Activated CD8-positive, alpha-beta memory T cell treated with anti-CD3 and anti-CD28 coated beads for 4 hours (primary cell): ENCODE results near the gene GABARAP.
A peak's percentile ranks its signal among the peaks of the same experiment; 100 is the strongest.

ENCODE experiments used
- DNase-seq, 2 donors: peaks; one replicate each; pipeline ENCODE4 v3.0.0-alpha.2; 2020; ENCODE audit warnings: low read depth in 2 of 2

The GABARAP gene

DNA sequence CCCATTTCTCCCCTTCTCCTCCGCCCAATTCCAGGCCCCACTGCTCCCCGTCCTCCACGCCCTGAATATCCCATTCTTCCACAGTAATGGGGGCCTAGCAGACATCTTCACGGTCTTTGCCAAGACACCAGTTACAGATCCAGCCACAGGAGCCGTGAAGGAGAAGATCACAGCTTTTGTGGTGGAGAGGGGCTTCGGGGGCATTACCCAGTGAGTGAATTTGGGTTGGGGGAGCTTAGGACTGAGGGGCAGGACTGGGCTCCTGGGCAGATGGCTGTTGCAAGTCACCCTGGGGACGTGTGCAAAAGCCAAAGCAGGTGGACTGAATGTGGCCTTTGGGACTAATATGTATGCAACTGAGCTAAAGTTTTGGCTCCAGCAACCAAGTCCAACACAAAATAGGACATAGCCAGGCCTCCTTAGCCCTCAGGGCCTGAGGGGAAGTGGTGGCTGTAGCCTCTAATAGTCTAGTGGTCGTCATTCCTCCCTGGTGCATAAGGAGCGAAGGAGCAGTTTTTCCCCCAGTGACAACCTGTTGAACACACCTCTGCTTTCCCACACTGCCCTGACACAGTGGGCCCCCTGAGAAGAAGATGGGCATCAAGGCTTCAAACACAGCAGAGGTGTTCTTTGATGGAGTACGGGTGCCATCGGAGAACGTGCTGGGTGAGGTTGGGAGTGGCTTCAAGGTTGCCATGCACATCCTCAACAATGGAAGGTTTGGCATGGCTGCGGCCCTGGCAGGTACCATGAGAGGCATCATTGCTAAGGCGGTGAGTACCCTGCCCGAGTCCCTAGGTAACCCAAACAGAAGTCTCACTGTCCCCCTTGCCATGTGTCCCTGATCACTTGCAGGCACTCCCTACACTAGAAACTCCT, 19.9 kb downstream of the GABARAP start:
- DNase-seq, result no peak

DNA sequence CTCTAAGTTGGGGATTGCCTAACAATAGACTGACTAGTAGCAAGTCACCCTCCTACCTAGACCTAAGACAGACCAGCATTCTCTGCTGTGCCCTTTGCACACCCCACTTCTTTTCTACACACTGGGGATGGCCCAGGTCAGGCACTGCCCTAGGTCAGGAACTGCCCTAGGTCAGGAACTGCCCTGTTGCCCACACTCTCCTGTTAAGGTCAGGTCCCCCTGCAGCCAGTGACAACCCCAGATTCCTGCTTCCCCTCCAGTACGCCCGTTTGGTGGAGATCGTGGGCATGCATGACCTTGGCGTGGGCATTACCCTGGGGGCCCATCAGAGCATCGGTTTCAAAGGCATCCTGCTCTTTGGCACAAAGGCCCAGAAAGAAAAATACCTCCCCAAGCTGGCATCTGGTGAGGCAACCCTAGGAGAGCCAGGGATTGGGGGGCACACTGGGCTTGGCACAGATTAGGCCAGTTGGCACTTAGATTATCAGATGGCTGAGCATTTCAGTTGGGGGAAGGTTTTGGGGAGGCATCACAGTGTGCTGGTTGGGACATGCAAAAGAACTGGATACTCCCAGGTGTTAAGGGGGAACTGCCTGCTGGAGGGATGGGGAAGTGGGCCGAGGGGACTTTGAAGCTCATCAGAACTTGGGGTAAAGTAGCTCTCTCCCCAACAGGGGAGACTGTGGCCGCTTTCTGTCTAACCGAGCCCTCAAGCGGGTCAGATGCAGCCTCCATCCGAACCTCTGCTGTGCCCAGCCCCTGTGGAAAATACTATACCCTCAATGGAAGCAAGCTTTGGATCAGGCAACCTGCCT, 20.8 kb downstream of the GABARAP start:
- no peak for DNase-seq

DNA sequence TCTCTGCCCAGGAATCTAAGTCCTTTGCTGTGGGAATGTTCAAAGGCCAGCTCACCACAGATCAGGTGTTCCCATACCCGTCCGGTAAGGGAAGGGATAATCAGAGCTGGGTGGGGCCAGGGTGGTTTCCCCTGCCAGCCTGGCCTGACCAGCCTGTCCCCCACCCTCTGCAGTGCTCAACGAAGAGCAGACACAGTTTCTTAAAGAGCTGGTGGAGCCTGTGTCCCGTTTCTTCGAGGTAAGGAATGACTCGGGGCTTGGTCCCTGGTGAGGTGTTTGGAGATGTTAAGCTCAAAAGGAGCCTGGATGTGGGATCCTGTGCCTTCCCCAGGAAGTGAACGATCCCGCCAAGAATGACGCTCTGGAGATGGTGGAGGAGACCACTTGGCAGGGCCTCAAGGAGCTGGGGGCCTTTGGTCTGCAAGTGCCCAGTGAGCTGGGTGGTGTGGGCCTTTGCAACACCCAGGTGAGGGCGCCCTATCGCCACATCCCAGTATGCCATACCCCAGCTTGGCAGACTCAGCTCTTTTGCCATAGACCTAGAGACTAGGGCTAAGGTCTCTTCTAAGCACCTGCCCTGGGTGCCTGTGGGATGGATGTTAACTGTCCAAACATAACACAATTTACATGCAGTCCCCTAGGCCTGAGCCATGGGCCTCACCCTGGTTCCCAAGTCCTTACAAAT, 21.5 kb downstream of the GABARAP start:
- DNase-seq, result peak in 1 of 2 donors; percentile 33

DNA sequence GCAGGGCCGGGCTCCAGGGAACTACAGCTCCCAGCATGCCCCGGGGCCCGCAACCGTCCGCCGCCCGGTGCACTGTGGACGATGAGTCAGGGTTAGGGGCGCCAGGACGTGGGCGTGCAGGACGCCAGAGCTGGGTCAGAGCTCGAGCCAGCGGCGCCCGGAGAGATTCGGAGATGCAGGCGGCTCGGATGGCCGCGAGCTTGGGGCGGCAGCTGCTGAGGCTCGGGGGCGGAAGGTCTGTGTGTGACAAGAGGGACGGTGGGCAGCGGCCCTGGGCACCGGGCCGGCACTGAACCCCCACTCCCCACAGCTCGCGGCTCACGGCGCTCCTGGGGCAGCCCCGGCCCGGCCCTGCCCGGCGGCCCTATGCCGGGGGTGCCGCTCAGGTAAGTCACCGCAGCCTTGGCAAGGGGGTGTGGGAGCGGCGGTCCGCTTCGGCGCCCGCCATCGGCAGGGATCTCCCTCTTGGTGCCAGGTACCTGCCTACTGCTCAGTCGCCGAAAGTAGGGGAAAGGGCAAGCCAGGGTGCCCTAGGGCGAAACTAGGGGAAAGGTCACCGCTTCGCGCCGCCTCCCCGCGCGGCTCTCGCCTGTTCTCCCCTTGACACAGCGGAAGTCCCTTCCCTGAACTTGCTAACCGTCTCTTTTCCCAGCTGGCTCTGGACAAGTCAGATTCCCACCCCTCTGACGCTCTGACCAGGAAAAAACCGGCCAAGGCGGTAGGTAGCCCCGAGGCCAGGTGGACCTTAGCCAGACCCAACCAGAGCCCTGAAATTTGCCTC, 22.2 kb downstream of the GABARAP start, which contains the start of the genes ACADVL and DLG4:
TSS of gene ACADVL (plus strand) at position 127 of the 781 bp plus-strand sequence. CDS start at position 174, 47 bp downstream.
TSS of gene DLG4 (minus strand) at position 25 of the 781 bp plus-strand sequence.
- DNase-seq, result peak; percentile 54 to 65

DNA sequence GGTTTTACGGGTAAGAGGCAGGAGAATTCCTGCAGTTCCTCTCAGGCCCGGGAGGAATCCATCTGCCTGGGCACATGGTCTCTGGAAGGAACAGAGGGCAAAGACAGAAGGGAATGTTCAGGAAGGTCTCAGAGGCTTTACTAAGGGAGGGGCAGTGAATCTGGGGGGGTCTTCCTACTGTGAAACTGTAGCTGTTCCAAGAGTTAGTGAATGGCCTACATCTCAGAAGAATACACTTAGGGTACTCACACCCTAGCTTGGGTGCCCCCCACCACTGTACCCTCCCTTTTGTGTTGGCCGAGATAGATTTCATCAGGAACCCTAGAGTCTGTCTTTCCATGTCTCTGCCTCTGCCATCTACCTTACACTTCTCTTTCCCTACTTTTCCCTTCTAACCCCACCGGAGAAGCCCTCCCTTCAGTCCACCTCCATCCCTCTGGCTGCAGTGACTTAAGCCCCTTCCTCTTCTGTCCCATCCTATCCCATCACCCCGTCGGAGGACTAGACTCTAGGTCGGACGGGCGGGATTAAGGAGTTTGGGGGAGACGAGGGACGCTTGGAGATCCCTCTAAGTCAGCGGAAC, 22.9 kb downstream of the GABARAP start:
- no peak for DNase-seq

DNA sequence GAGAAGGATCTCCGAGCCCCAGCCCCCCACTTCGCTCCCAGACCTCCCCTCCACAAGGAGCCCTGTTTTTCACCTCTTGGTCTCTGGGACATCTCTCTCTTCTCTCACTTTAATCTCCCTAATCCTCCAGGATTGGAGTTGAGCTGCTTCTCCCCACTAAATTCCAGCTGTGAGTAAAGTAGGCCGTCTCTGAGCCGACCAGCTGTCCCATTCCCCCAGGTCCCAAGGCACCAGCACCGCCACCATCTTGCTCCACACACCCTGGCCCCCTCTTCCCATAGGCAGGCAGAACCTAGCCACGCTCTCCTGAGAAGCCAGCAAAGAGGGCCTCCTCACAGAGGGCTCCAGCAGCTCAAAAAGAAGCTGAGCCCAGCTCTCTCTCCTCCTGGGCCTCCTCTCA, 23.5 kb downstream of the GABARAP start:
- no peak for DNase-seq

DNA sequence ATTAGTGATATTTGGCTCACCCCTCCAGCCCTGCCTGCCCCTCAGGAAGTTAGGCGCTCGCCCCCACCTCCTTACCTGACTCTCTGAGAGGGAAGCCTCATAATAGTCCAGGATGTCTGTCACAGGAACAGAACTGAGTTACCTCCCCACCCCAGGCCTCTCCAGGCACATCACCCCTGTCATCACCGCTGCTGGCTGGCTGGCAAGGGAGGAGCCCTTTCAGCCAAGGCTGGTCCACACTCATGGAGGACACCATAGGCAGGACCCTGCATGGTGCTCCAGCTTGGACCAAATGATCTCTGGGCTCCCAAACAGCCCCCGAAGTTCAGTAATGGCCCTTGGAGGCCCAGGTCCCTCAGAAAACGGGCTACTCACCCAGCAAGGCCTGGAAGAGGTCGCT, 24.1 kb downstream of the GABARAP start:
- DNase-seq, result no peak

DNA sequence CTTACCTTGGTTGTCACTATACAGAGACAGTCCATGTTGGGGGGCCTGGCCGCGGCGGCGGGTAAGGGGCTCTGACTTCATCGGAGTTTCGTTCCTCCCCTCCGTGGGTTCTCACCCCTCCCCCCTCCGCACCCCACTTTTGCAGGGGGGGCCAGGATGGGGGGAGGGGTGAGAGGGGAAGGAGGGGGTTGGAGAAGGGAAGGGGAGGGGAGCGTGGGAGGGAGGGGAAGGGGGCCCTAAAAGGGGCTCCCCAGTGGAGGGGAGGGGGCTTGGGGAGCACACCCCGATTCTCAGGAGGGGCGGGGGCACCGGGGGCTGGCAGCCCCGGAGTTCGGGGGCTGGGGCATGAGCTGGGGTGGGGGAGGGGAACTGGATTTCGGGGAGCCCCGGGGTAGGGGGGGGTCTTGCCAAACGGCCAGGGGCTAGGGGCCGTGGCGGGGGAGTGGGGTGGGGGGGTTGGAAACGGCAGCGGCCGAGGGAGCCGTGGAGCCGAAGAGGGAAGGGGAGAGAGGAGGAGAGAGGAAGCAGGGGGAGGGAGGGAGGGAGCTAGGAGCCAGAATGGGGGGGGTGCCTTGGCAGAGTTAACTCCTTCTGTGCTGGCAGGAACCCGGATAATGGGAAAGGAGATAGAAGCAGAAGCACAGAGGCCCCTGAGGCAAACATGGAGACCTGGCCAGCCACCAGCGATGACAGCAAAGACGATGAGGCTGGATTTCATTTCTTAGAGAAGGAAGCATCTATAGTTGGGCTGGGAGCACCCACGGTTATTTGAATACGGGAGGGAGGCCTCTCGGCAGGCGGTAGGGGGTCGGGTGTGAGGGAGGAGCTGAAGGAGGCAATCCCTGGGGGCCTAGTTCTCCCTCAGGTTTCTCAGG, 24.9 kb downstream of the GABARAP start:
- no peak for DNase-seq

DNA sequence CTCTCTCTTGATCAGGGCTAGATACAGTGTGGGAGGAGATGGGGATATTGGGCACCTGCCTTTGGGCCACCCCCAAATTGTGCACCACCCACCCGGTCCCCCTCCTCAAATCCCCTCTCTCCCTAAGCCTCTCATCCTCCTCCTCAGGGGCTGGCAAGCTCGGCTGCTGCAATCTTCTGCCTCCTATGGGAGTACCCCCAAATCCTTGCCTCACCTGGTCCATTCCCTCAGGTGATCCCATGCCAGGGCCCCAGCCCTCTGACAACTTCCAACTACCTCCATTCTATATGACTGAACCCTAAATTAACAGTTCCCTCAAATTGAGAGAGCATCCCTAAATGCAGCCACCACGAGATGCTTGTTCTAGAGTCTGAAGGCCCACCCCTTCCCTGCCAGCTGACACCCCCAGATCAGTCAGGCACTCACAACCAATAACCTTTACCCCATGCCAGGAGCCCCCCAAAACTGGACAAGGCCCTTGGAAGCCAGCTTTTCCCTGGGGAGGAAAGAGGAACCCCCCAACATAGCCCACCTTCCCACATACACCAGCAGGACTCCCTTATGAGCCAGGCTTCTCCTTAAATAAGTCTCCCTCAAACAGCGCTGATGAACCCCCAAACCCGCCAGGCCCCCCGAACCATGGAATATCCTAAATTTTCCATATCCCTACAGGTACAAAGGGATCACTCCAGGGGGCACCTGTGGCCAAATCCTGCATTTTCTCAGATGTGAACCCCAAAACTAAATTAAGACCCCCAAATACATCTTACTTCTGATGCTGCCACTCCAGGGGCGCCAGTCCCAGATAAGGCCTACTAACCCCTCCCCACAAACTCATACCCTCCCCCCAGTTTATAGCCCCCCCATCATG, 25.8 kb downstream of the GABARAP start:
- no peak for DNase-seq

DNA sequence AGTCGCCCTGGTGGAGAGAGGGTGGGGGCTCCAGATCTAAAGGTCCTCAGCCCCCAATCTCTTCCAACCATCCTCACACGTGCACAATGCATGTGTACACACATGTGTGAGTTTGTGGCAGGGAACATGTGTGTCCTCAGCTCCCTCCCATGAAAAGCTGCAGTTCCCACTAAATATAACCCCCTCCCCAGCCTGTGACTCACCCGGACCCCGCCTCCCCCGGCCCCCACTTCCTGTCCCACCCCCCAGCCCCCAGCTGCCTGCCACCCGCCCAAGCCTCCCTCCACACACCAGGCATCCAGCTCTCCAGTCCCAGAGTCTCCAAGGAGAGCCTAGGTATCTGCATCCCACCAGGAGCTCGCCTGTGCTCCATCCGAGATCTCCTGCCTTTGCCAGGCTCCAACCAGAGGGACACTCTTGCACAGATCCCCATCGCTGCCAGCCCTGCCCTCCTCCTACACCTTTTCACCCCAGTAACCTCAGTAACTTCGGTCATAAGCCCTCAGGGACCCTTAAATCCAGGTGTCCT, 26.5 kb downstream of the GABARAP start:
- DNase-seq, result no peak

DNA sequence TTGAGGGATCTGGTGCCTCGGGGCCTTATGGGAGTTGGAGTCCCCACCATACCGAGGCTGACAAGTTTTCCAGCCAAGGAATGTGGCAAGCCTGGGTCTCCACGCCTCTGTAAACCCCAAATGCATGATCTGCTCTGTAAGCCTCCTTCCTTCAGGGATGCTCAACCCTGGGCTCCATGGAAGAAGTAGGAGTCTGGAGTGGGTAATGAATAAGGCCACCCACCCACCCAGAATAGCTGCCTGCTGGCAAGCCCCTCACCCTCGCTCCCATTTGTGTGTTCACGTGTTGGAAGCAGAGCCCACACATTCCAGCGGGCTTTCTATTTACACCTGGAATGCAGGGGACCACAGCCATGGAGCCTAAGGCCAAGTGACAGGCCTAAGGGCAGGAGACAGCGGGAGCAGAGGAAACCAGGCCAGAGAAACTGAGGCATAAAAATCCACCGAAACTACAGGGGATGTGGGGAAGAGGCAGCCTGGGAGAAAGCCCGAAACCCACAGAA, 27.1 kb downstream of the GABARAP start:
- no peak for DNase-seq

DNA sequence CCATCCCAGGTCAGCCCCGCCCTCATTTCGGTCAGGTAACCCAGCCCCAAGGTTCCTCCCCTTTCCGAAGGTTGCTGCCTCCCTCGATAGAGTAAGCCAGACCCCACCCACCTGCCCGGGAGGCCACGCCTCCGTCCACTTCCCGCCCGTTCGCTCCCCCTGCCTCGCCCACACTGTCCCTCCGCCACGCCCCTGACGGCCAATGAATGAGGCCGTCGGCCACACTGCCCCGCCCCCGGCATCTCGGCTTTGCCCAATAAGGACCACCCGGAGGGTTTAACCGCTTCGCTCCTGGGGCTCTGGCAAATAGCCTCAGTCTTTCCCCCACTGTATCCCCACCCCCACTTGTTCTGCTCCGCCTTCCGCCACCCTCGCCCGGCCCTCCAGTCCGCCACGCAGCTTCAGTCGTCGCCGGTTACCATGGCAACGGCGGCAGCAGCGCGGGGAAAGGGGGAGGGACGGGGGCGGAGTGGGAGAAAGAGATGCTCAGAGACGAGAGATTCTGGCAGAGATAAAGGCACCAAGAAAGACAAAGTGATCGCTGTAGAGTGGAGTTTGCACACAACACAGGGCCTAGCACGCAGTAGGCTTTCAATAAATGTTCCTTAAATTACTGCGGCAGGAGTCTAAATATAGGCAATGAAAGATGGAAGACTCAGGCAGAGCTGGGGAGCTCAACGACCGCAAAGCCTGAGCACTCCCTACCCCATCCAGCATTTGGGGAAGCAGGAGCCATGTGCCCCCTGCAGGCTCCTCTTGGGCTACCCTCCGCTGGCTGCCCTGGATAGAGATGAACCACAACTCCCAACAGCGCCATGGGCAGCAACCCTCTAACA, 27.7 kb downstream of the GABARAP start:
- peak; percentile 95 to 98 for DNase-seq

DNA sequence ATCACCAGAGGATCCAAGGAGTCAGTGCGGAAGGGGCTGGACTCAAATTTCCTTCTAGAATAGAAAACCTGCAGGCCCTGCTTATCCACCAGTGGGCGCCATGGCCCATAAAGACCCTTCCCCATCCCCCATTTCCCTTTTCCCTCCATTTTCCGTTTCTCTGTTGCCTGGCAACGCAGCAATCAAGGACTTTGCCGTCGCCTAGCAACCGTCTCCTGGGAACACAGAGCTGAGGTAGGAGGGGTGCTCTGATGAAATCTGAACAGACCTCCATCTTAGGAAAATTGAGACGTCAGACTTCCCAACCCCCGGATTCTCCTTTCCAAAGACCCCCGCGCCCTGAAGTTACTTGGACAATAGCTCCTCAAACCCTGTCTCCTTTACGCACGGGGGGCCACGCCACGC, 28.4 kb downstream of the GABARAP start:
- peak in 1 of 2 donors; percentile 20 for DNase-seq

DNA sequence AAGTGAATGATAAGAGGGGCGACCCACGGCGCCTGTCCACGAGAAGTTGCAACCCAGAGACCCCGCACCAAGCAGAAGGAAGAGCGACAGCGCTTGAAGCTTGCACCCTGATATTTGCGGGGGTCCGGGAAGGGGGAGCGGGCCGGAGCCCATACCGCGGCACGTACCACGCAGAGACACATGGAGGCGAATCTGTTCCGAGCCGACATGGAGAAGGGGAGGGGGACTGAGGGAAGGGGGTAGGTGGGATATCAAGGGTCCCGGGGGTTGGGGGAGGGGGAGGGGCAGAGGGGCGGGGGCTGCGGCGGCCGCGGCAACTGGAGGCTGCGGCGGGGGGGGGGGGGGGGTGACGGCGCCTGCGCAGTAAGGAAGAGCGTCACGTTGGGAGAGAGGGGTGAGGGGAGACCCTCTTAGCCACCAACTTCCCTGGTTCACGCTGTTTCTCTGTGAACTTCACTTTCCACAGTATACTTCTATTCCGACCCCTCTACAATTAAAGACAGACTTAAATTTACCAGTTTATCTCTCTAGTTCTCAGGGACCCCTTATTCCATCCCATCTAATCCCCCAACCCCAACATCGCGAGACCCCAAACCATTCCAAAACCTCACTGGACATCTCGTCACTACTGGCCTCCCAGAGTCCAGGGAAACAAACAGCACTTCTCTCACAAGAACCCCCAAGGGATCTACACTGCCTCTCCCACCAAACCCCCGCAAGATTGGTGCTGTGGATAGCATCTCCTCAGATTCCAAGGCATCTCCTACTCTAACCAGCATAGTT, 30.6 kb downstream of the GABARAP start:
- DNase-seq, result no peak

DNA sequence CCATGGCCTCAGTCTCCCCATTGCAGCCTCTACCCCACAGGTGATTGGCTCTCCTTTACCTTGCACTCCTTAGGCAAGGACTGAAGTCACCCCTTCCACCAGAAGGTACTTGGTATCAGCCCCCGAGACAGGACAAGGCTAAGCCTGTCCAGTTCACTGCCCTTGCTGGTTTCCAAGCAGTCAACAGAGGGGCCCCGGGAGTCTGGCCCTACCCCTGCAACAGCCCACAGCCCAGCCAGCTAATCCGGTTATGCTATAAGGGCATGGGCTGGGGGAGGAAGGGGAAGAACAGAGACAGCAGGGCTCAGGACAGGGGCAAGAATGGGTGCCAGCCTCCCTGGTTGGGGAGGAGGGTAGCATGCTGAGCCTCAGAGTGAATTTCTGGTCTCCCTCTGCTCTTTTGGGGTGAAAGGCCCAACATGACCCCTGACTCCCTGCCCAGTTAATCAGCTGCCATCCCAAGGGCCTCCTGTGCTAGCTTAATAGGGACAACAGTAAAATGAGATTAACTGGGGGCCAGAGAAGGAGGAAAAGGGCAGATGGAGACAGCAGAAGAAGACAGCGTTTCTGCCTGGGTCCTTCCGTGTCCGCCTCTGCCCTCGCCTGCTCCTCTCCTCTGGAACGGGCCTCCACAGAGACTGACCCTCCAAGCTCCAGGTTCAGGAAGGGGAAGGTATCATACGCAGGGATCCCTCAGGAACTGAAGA, 33.3 kb downstream of the GABARAP start:
- DNase-seq, result no peak

DNA sequence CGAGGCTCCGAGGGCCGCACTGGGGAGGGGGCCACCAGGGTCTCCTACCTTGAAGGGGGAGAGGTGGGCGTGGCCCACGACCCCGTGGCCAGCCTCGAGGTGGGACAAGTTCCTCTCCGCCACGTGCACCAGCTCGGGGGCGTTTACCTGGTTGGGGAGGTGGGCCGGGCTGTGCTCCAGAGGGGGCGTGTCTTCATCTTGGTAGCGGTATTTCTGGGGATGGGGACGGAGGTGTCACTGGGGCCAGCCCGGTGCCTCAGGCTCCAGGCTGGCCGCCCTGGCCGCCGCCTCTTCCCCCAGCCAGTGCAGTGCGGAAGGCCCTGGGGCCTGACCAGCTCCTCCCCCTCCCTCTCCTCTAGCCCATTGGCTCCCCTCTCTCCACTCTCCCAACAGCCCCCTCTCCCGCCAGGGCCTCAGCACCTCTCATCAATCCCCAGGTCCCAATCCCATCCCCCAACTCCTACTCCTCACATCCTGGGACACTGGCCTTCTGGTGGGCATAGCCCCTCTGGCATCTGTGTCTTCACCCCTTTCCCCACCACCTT, 34.1 kb downstream of the GABARAP start:
- no peak for DNase-seq
